H1 (cell line): ENCODE data around the gene COA5. TPM values are rescaled to one million over a fixed set of nuclear protein-coding genes. Genes with fewer than 3 reads are reported as not detected.

Experiments
- ASH2L ChIP-seq: fragments of 200-600, 300-600 bp; sonication (generic); IDR thresholded peaks from one replicate; pipeline ENCODE4 v1.7.1; 2017; ENCODE audit warnings: low read length
- BCL11A ChIP-seq, 2 experiments: IDR thresholded peaks; one replicate each; pipeline ENCODE4 v1.6.1; 2011; ENCODE audit warnings: low read depth in 2 of 2, low read length in 2 of 2, mild to moderate bottlenecking in 2 of 2
- CTBP2 ChIP-seq: IDR thresholded peaks from 2 replicates; pipeline ENCODE4 v1.7.0; 2011; ENCODE audit warnings: borderline replicate concordance, mild to moderate bottlenecking, moderate library complexity, mixed read lengths, low read length; ENCODE audit not compliant: insufficient read depth, insufficient read length
- HDAC6 ChIP-seq: IDR thresholded peaks from one replicate; pipeline ENCODE4 v1.7.1; 2012; ENCODE audit warnings: low read depth, mild to moderate bottlenecking, inconsistent platforms, low read length, moderate library complexity
- KDM5A ChIP-seq: fragments of 200-600 bp; IDR thresholded peaks from 2 replicates; pipeline ENCODE4 v1.7.1; 2012; ENCODE audit warnings: mild to moderate bottlenecking, low read length, inconsistent platforms, mixed read lengths
- NRF1 ChIP-seq: IDR thresholded peaks from 2 replicates; pipeline ENCODE4 v1.6.1; 2011; ENCODE audit warnings: mild to moderate bottlenecking, low read depth, low read length, improper control_type of control experiment
- RFX5 ChIP-seq: IDR thresholded peaks from 2 replicates; pipeline ENCODE4 v1.6.1; 2011; ENCODE audit warnings: low read depth, low read length, improper control_type of control experiment, borderline replicate concordance
- SIRT6 ChIP-seq: IDR thresholded peaks from one replicate; pipeline ENCODE4 v1.7.1; 2012; ENCODE audit warnings: low read length, inconsistent platforms
- SIX5 ChIP-seq: IDR thresholded peaks from 2 replicates; pipeline ENCODE4 v1.6.1; 2011; ENCODE audit warnings: mild to moderate bottlenecking, low read depth, low read length
- SP1 ChIP-seq: IDR thresholded peaks from 2 replicates; pipeline ENCODE4 v1.6.1; 2011; ENCODE audit warnings: low read depth, low read length
- SP4 ChIP-seq: IDR thresholded peaks from 2 replicates; pipeline ENCODE4 v1.6.1; 2012; ENCODE audit warnings: low read length, inconsistent platforms
- TAF1 ChIP-seq: IDR thresholded peaks from 2 replicates; pipeline ENCODE4 v1.6.1; 2011; ENCODE audit warnings: mild to moderate bottlenecking, low read depth, low read length
- TAF7 ChIP-seq: optimal IDR thresholded peaks from 2 replicates; pipeline ENCODE3; 2011; ENCODE audit warnings: low read depth, mild to moderate bottlenecking, inconsistent platforms, low read length, moderate library complexity, borderline replicate concordance
- TEAD4 ChIP-seq: IDR thresholded peaks from 2 replicates; pipeline ENCODE4 v1.6.1; 2012; ENCODE audit warnings: low read depth, low read length, inconsistent platforms, mixed read lengths
- USF2 ChIP-seq: IDR thresholded peaks from 2 replicates; pipeline ENCODE4 v1.6.1; 2011; ENCODE audit warnings: low read length, improper control_type of control experiment
- ZNF274 ChIP-seq: IDR thresholded peaks from 2 replicates; pipeline ENCODE4 v1.7.0; 2012; ENCODE audit warnings: low read length, borderline replicate concordance; ENCODE audit errors: extremely low read depth
- polyA plus RNA-seq, 7 experiments: library from polyadenylated mRNA; depleted of rRNA in 3 of 7; stranded (reverse) in 5 of 7; unstranded in 2 of 7; fragments of >200 nt in 5 of 7; fragments of 200-250 nt in 2 of 7; gene quantifications; 1 replicate in 5 of 7; 2 replicates in 1 of 7; 4 replicates in 1 of 7; pipeline versions ENCODE4 v1.2.1 to v1.2.3, GENCODE V29; 2011 to 2013; ENCODE audit warnings: missing spikeins in 2 of 7, mixed read lengths in 2 of 7
- total RNA-seq: library from RNA; stranded (reverse); fragmentation: NEBNext Ultra II Directional; extraction: Animal tissue kit (Norgen Biotek cat#: 25700); gene quantifications from 2 replicates; pipeline ENCODE4 v1.2.1, GENCODE V29; 2021

The COA5 gene
- total and polyA plus RNA-seq, 2 of the 8 experiments (the other 6 are each of a cell fraction or from before 2014, with no cell fraction given), result 20.3 to 24.7 TPM

- TF ChIP-seq CTBP2 (no peak), TAF7 (peak; percentile 27), SIRT6 (no peak), ZNF274 (no peak), HDAC6 (no peak), SIX5 (no peak), TAF1 (peak; percentile 89), TEAD4 (no peak), NRF1 (peak; percentile 9; the same call in 1 of the 2 replicates), SP1 (no peak), RFX5 (no peak), SP4 (no peak), BCL11A (IDR thresholded peaks at IDR 0.05; ENCODE audit: low read depth in 2 of 2, low read length in 2 of 2) (no peak), USF2 (no peak), KDM5A (0 out of 2 replicates have a peak, but pooled peaks have one; percentile 24), ASH2L (peak; percentile 99)
Measured at GRCh38 chr2:98608116-98608961, at the start of gene COA5, which contains the start of gene UNC50 (continued).
